KMS-11 (cell line): Measurements from ENCODE around the gene TBCEL.

ENCODE experiments used
- H2AFZ ChIP-seq: fragments of 200-600 bp; sonication (generic); 2 replicates; pipeline ENCODE4 v1.6.1; 2016; ENCODE audit warnings: antibody characterized with exemption, mixed run types, low read depth
- H3K27ac ChIP-seq: fragments of 200-600 bp; sonication (generic); 2 replicates; pipeline ENCODE4 v1.6.1; 2016; ENCODE audit warnings: mild to moderate bottlenecking, mixed run types
- H3K27me3 ChIP-seq: fragments of 200-600 bp; sonication (generic); 2 replicates; pipeline ENCODE4 v1.6.1; 2017; ENCODE audit warnings: mild to moderate bottlenecking, low read depth, mixed run types, moderate library complexity; ENCODE audit not compliant: insufficient read depth
- H3K36me3 ChIP-seq: fragments of 200-600 bp; sonication (generic); 2 replicates; pipeline ENCODE4 v1.6.1; 2017; ENCODE audit warnings: mild to moderate bottlenecking, mixed run types; ENCODE audit not compliant: insufficient read depth
- H3K4me1 ChIP-seq: fragments of 200-600 bp; sonication (generic); 2 replicates; pipeline ENCODE4 v1.6.1; 2016; ENCODE audit warnings: mild to moderate bottlenecking, low read depth, mixed run types; ENCODE audit not compliant: poor library complexity, severe bottlenecking
- H3K4me2 ChIP-seq: fragments of 200-600 bp; sonication (generic); 2 replicates; pipeline ENCODE4 v1.7.0; 2016; ENCODE audit warnings: mild to moderate bottlenecking, mixed run types
- H3K4me3 ChIP-seq: fragments of 200-600 bp; sonication (generic); IDR thresholded peaks from 2 replicates; pipeline ENCODE4 v1.6.1; 2017; ENCODE audit warnings: low read depth, low read length, mixed read lengths; ENCODE audit not compliant: insufficient read depth
- H3K79me2 ChIP-seq: fragments of 200-600 bp; sonication (generic); 2 replicates; pipeline ENCODE4 v1.6.1; 2016; ENCODE audit warnings: low read depth, mixed run types; ENCODE audit not compliant: insufficient read depth
- H3K9ac ChIP-seq: fragments of 200-600 bp; sonication (generic); 2 replicates; pipeline ENCODE4 v1.6.1; 2016; ENCODE audit warnings: mild to moderate bottlenecking, mixed run types
- H4K20me1 ChIP-seq: fragments of 200-600 bp; sonication (generic); 2 replicates; pipeline ENCODE4 v1.6.1; 2016; ENCODE audit warnings: mild to moderate bottlenecking, mixed run types; ENCODE audit not compliant: insufficient read depth
- TF ChIP-seq, protein P1 (sequence below): fragments of 200-600 bp; sonication (generic); conservative IDR thresholded peaks from 2 replicates; pipeline ENCODE4 v1.6.1; 2017; ENCODE audit warnings: low read depth, mild to moderate bottlenecking, antibody characterized with exemption, low read length, moderate library complexity, mixed read lengths

The TBCEL gene

GRCh38 chr11:120978701-120979100 is 45.2 kb upstream of the TBCEL start:
- TF ChIP-seq, protein P1, sequence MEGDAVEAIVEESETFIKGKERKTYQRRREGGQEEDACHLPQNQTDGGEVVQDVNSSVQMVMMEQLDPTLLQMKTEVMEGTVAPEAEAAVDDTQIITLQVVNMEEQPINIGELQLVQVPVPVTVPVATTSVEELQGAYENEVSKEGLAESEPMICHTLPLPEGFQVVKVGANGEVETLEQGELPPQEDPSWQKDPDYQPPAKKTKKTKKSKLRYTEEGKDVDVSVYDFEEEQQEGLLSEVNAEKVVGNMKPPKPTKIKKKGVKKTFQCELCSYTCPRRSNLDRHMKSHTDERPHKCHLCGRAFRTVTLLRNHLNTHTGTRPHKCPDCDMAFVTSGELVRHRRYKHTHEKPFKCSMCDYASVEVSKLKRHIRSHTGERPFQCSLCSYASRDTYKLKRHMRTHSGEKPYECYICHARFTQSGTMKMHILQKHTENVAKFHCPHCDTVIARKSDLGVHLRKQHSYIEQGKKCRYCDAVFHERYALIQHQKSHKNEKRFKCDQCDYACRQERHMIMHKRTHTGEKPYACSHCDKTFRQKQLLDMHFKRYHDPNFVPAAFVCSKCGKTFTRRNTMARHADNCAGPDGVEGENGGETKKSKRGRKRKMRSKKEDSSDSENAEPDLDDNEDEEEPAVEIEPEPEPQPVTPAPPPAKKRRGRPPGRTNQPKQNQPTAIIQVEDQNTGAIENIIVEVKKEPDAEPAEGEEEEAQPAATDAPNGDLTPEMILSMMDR: no peak
- Histone ChIP-seq H3K36me3 (no peaks in the 10 kb centered on the region), H3K79me2 (no peaks in the 10 kb centered on the region), H3K27ac (no peak overlapping the region), H2AFZ (no peak overlapping the region), H3K9ac (no peak overlapping the region), H4K20me1 (no peaks in the 10 kb centered on the region), H3K27me3 (no peaks in the 10 kb centered on the region), H3K4me1 (no peaks in the 10 kb centered on the region), H3K4me2 (no peak overlapping the region), H3K4me3 (no peak overlapping the region)

GRCh38 chr11:120985718-120986569 is 38.0 kb upstream of the TBCEL start:
- no peaks in the 10 kb centered on the region for H3K27me3 ChIP-seq
- peak overlapping the region; percentile 49 for H2AFZ ChIP-seq
- no peaks in the 10 kb centered on the region for H3K79me2 ChIP-seq
- H4K20me1 ChIP-seq: no peaks in the 10 kb centered on the region
- H3K9ac ChIP-seq: peak overlapping the region; percentile 15; the same call in 1 of the 2 replicates
- H3K4me1 ChIP-seq: no peaks in the 10 kb centered on the region
- H3K27ac ChIP-seq: no peak overlapping the region
- H3K4me2 ChIP-seq: peak overlapping the region; percentile 60
- no peak overlapping the region for H3K4me3 ChIP-seq
- TF ChIP-seq, protein P1: no peak
- H3K36me3 ChIP-seq: no peaks in the 10 kb centered on the region

DNA sequence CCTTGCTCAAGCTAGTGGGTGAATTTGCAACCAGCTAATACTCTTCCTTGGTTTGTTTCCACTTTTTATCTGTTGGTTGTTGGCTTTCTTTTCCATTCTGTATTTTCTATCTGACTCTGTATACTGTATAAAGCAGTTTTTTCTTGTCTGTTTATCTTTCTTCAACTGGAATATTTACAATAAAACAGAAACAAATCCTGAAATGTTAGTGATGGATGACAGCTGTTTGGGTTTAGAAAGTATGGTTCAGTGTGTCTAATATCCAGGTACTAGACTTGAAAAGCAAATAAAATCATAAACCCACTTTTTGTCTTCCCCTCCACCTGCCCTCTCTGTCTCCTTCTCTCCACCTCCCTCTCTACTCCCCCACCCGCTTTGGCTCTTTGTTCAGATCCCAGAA is 35.3 kb upstream of the TBCEL start:
- H3K4me3 ChIP-seq: no peak overlapping the region
- no peak overlapping the region for H3K27ac ChIP-seq
- no peak overlapping the region for H3K9ac ChIP-seq
- H4K20me1 ChIP-seq: no peaks in the 10 kb centered on the region
- no peak overlapping the region for H3K4me2 ChIP-seq
- no peaks in the 10 kb centered on the region for H3K27me3 ChIP-seq
- no peaks in the 10 kb centered on the region for H3K4me1 ChIP-seq
- H3K79me2 ChIP-seq: no peaks in the 10 kb centered on the region
- no peaks in the 10 kb centered on the region for H3K36me3 ChIP-seq
- H2AFZ ChIP-seq: no peak overlapping the region
- TF ChIP-seq, protein P1: no peak

DNA sequence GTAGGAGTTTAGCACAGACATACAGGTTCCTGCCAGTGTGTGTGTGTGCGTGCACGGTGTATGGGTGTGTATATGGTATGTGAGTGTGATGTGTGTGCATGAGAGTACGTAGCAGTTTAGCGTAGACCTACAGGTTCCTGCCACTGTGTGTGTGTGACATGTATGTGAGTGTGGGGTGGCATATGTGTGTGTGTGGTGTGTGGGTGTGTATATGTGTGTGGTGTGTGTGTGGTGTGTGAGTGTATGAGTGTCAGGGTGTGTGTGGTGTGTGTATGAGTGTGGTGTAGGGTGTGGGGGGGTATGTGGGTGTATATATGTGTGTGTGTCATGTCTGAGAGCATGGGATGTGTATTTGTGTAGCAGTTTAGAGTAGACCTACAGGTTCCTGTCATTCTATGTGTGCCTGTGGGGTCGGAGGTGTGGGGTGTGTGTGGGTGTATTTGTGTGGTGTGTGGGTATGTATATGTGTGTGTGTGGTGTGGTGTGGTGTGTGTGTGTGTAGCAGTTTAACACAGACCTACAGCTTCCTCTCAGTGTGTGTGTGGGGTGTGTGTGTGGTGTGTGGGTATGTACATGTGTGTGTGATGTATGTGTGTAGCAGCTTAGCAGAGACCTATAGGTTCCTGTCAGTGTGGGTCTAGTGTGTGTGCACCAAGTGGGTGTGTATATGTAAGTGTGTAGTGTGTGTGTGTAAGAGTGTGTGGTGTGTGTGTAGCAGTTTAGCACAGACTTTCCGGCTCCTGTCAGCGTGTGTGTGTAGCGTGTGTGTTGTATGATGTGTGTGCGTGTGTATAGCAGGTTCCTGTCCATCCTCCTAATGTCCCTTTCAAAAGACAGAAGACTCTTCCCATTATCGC is 31.8 kb upstream of the TBCEL start:
- no peak overlapping the region for H2AFZ ChIP-seq
- no peak overlapping the region for H3K4me2 ChIP-seq
- no peak overlapping the region for H3K9ac ChIP-seq
- no peaks in the 10 kb centered on the region for H4K20me1 ChIP-seq
- H3K4me3 ChIP-seq: no peak overlapping the region
- H3K4me1 ChIP-seq: no peaks in the 10 kb centered on the region
- no peak overlapping the region for H3K27ac ChIP-seq
- no peaks in the 10 kb centered on the region for H3K79me2 ChIP-seq
- no peaks in the 10 kb centered on the region for H3K36me3 ChIP-seq
- TF ChIP-seq, protein P1: no peak
- H3K27me3 ChIP-seq: no peaks in the 10 kb centered on the region
